Adipocyte (in vitro differentiated cells): ENCODE measurements around the gene MLYCD.

Source experiments
- DNase-seq: peaks from one replicate; pipeline ENCODE4 v3.0.0-alpha.2; 2015; ENCODE audit warnings: low read depth
- H3K27me3 ChIP-seq: replicated peaks from 2 replicates; pipeline ENCODE4 v1.7.0; 2013; ENCODE audit warnings: mild to moderate bottlenecking, low read length, moderate library complexity; ENCODE audit not compliant: control insufficient read depth, insufficient read depth
- H3K36me3 ChIP-seq: 2 replicates; pipeline ENCODE4 v1.7.0; 2013; ENCODE audit warnings: low read length, mild to moderate bottlenecking, moderate library complexity; ENCODE audit not compliant: control insufficient read depth, insufficient read depth, severe bottlenecking
- H3K4me1 ChIP-seq: 2 replicates; pipeline ENCODE4 v1.7.0; 2013; ENCODE audit warnings: mild to moderate bottlenecking, low read length, moderate library complexity; ENCODE audit not compliant: control insufficient read depth, insufficient read depth
- H3K4me3 ChIP-seq: 2 replicates; pipeline ENCODE4 v1.7.0; 2013; ENCODE audit warnings: mild to moderate bottlenecking, low read length, moderate library complexity
- H3K9ac ChIP-seq: 2 replicates; pipeline ENCODE4 v1.7.0; 2013; ENCODE audit warnings: mild to moderate bottlenecking, low read length, moderate library complexity
- H3K9me3 ChIP-seq: 2 replicates; pipeline ENCODE4 v1.7.0; 2013; ENCODE audit warnings: mild to moderate bottlenecking, low read length, moderate library complexity; ENCODE audit not compliant: control insufficient read depth

MLYCD gene

GRCh38 chr16:83926726-83927397 is 27.9 kb downstream of the MLYCD start:
- peak overlapping the region; percentile 55 for H3K9ac ChIP-seq
- peaks cover 12% of the 10 kb centered on the region for H3K36me3 ChIP-seq
- H3K9me3 ChIP-seq, result no peaks in the 10 kb centered on the region
- DNase-seq, result peak; percentile 80
- H3K4me1 ChIP-seq, result peaks cover 30% of the 10 kb centered on the region
- no peaks in the 10 kb centered on the region for H3K27me3 ChIP-seq
- H3K4me3 ChIP-seq, result peak overlapping the region; percentile 43

GRCh38 chr16:83928341-83929055 is 29.6 kb downstream of the MLYCD start:
- peak; percentile 81 for DNase-seq

GRCh38 chr16:83929811-83930555 is 31.1 kb downstream of the MLYCD start:
- Histone ChIP-seq H3K9me3 (no peaks in the 10 kb centered on the region), H3K9ac (no peak overlapping the region), H3K36me3 (peaks cover under 1% of the 10 kb centered on the region), H3K4me3 (no peak overlapping the region), H3K27me3 (peaks cover 7% of the 10 kb centered on the region), H3K4me1 (peaks cover 39% of the 10 kb centered on the region)
- no peak for DNase-seq

More at GRCh38 chr16:83928341-83929055, 29.6 kb downstream of the MLYCD start:
- Histone ChIP-seq H3K27me3 (peaks cover under 1% of the 10 kb centered on the region), H3K4me1 (peaks cover 31% of the 10 kb centered on the region), H3K4me3 (no peak overlapping the region), H3K9ac (no peak overlapping the region), H3K9me3 (no peaks in the 10 kb centered on the region), H3K36me3 (peaks cover 8% of the 10 kb centered on the region)

DNA sequence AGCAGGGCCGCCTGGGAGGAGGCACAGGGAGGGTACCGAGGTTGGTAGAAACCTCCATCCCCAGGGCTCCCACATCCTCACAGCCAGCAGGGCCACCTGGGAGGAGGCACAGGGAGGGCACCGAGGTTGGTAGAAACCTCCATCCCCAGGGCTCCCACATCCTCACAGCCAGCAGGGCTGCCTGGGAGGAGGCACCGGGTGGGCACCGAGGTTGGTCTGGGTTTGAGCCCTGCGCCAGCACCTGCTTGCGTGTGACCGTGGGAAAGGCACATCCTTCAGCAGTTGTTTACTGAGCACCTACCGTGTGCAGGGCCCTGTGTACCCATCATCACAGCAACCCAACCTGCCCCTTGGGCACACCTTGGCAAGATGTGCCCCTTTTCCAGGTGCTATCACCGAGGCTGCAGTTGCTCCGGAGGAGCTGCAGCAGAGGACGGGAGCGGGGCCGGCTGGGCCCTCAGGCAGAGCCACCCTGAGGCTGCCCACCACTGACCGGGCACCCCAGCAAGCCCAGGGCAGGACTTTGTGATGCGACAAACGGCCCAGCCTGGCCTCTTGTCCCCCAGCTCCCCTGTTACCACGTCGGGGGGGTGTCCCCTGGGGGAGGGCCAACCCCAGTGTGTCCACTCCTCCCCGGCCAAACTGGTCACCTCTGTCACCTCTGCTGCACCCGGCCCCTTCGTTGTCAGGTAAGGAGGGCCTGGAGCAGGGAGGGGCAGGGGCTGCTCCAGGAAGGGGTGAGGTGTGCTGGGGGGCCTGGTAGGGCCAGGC is 32.0 kb downstream of the MLYCD start:
- peaks cover 39% of the 10 kb centered on the region for H3K4me1 ChIP-seq
- H3K9me3 ChIP-seq, result no peaks in the 10 kb centered on the region
- no peaks in the 10 kb centered on the region for H3K36me3 ChIP-seq
- H3K4me3 ChIP-seq, result no peak overlapping the region
- H3K9ac ChIP-seq, result no peak overlapping the region
- H3K27me3 ChIP-seq, result peaks cover 11% of the 10 kb centered on the region
- no peak for DNase-seq

DNA sequence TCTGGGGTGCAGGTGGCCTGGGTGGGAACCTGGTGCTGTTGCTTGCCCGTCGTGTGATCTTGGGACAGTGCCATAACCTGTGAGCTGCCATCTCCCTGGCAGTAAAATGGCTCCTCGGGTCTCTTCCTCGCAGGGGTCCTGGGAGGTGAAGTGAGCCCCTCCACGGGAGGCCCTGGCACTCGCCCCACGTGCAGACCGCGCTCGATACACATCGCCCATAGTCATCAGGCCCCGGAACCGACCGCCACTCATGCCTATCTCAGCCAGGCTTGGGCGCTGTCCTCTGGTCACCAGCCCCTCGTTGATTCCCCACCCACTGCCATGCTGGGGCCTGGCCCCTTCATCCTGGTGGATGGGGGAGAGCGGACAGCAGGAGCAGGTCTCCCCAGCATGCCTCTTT is 32.6 kb downstream of the MLYCD start:
- Histone ChIP-seq H3K9ac (no peak overlapping the region), H3K9me3 (no peaks in the 10 kb centered on the region), H3K27me3 (peaks cover 11% of the 10 kb centered on the region), H3K36me3 (no peaks in the 10 kb centered on the region), H3K4me3 (no peak overlapping the region), H3K4me1 (peaks cover 32% of the 10 kb centered on the region)
- no peak for DNase-seq

- Histone ChIP-seq H3K9me3 (no peaks in the 10 kb centered on the region), H3K4me1 (peaks cover 25% of the 10 kb centered on the region), H3K4me3 (no peak overlapping the region), H3K36me3 (no peaks in the 10 kb centered on the region), H3K27me3 (peaks cover 15% of the 10 kb centered on the region), H3K9ac (no peak overlapping the region)
- DNase-seq, result no peak
Measured at GRCh38 chr16:83932304-83932703, 33.4 kb downstream of the MLYCD start.

DNA sequence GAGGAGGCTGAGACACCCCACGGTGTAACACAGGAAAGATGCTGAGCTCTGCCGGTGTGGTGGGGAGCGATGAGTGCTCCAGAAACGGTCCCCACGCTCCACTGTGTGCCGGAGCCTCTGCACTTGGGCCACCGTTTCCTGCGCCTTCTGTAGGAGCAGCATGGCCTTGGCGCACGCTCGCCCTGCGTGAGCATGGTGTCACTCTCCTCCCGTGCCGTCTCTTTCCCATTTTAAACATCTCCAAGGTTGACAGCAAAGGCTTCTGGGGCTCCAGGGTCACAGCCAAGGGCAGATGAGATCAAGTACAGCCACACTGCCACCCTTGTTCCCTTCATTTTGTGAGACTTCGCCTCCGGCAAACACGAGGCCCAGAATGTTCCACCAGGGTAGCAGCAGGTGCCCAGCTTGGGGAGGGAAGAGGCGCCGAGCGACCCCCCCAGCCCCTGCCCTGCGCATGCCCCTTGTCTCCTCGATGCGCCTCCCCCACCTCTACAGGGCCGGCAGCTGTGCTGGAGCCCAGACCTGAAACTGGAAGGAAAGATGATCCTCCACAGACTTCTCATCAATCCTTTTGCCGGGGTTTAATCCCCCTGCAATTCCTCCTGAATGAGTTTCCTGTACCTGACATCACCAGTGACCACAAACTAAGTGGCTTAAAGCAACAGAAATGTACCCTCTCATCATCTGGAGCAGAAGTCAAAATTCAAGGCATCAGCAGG is 34.2 kb downstream of the MLYCD start:
- Histone ChIP-seq H3K36me3 (no peaks in the 10 kb centered on the region), H3K9ac (no peak overlapping the region), H3K4me3 (no peak overlapping the region), H3K27me3 (peaks cover 19% of the 10 kb centered on the region), H3K9me3 (no peaks in the 10 kb centered on the region), H3K4me1 (peaks cover 17% of the 10 kb centered on the region)
- DNase-seq, result no peak

- Histone ChIP-seq H3K4me1 (peaks cover 9% of the 10 kb centered on the region), H3K36me3 (no peaks in the 10 kb centered on the region), H3K9me3 (no peaks in the 10 kb centered on the region), H3K27me3 (peaks cover 19% of the 10 kb centered on the region), H3K9ac (no peak overlapping the region), H3K4me3 (no peak overlapping the region)
- no peak for DNase-seq
Measured at GRCh38 chr16:83933885-83934683, 35.2 kb downstream of the MLYCD start.

DNA sequence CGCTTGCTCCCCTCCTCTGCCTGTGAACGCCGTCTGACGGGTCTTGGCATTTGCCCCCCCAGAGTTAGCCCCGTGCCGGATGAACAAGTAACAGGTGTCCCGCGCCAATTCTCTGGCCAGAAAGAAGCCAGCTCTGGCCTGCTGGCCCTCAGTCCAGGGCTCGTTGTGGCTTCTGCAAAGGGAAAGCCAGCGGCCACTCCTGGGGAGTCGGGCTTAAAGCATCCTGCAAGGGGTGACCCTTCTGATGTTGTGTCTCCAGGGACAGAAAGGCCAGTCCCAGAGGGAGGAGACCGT is 35.7 kb downstream of the MLYCD start:
- H3K9me3 ChIP-seq, result no peaks in the 10 kb centered on the region
- H3K27me3 ChIP-seq, result peaks cover 19% of the 10 kb centered on the region
- no peak for DNase-seq
- no peak overlapping the region for H3K4me3 ChIP-seq
- H3K36me3 ChIP-seq, result no peaks in the 10 kb centered on the region
- H3K9ac ChIP-seq, result no peak overlapping the region
- H3K4me1 ChIP-seq, result peaks cover 9% of the 10 kb centered on the region
